Choroid plexus epithelial cell (primary cell): ENCODE data around the gene TGFBR3L.
"Not testable (repeated sequence)": the region's sequence is repeated elsewhere in the genome, so short reads cannot be mapped to it uniquely, and the experiment has no call there.

Source experiments
- DNase-seq: peaks from one replicate; pipeline ENCODE4 v3.0.0-alpha.2; 2010; ENCODE audit warnings: low read depth
- H3K4me3 ChIP-seq: 2 replicates; pipeline ENCODE4 v1.5.1; 2011; ENCODE audit warnings: low read depth, mild to moderate bottlenecking, control low read depth, low read length, moderate library complexity
- TF ChIP-seq, protein P1 (sequence below): conservative IDR thresholded peaks from 2 replicates; pipeline ENCODE4 v1.5.1; 2011; ENCODE audit warnings: low read depth, mild to moderate bottlenecking, control low read depth, inconsistent platforms, low read length, moderate library complexity

The TGFBR3L gene

DNA sequence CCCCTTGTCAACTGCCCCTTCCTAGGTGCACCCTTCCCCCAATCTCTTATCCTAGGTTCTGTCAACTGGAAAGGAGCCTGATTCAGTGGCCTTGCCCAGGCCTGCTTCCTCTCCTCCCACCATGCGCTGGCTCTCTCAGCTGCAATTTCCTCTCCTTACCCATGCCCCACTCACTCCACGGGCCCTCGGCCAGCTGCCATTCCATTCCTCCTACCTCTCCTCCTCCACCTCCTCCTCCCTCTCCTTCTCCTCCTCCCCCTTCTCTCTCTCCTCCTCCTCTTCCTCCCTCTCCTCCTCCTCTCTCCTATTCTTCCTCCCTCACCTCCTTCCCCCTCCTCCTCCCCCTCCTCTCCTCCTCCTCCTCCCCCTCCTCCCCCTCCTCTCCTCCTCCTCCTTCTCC lies 38.4 kb downstream of the TGFBR3L start:
- H3K4me3 ChIP-seq, result no peak overlapping the region
- peak; percentile 31 for DNase-seq
- TF ChIP-seq, protein P1, sequence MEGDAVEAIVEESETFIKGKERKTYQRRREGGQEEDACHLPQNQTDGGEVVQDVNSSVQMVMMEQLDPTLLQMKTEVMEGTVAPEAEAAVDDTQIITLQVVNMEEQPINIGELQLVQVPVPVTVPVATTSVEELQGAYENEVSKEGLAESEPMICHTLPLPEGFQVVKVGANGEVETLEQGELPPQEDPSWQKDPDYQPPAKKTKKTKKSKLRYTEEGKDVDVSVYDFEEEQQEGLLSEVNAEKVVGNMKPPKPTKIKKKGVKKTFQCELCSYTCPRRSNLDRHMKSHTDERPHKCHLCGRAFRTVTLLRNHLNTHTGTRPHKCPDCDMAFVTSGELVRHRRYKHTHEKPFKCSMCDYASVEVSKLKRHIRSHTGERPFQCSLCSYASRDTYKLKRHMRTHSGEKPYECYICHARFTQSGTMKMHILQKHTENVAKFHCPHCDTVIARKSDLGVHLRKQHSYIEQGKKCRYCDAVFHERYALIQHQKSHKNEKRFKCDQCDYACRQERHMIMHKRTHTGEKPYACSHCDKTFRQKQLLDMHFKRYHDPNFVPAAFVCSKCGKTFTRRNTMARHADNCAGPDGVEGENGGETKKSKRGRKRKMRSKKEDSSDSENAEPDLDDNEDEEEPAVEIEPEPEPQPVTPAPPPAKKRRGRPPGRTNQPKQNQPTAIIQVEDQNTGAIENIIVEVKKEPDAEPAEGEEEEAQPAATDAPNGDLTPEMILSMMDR, result no peak

DNA sequence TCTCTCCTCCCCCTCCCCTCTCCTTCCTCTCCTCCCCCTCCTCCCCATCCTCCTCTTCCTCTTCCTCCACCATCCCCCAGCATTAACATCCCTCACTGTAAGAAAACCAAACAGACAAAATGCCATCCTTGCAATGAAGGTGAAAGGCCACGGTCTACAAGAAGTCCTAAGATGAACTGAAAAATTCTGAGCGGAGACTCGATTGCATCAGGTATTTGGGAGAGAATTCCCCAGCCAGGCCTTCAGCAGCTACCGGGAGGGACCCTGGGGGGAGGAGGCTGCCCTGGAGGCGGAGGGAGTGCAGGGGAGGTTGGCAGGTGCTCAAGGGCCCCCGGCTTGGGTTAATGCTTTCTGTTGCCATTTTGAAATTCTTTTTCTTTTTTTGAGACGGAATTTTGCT lies 38.9 kb downstream of the TGFBR3L start:
- no peak for DNase-seq
- TF ChIP-seq, protein P1, result no peak

DNA sequence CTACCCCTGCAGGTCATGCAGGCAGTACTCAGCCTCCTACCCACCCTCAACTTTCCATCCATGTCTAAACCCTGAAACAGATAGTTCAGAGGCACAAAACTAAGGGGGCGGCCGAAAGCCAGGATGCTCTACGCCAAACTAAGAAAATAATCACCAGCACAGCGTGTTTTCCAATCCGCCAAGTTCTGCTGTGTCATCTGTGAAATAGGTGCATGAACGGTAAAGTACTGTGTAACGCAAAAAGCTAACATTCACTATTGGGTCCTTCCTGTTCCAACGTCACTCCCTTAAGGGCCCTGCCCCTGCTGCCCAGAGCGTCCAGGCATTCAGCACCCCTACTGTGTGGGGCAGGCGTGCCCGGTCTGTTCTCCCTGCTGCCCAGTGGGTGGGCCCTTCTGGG lies 41.1 kb downstream of the TGFBR3L start:
- no peak for DNase-seq
- TF ChIP-seq, protein P1, result no peak
- no peak overlapping the region for H3K4me3 ChIP-seq

More for the DNA sequence above, 38.9 kb downstream of the TGFBR3L start:
- no peak overlapping the region for H3K4me3 ChIP-seq

DNA sequence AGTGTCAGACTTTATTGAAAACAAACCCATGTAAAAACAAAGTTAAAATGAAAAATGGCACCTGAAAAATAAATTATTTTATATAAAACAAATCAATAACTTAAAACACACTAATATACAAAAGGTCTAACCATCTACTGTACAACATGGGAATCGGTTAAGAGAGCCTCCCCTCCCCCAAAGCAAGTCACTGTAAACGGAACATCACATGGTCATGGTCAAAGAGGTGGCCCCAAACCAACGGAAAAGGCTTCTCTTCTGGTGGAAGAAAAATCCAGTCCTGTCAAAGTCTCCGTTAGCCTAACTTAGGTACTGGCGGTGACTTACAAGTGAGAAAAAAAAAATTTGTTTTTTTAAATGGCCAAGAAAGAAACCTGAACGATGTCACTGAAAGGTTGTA lies 44.6 kb downstream of the TGFBR3L start:
- H3K4me3 ChIP-seq, result no peak overlapping the region
- DNase-seq, result no peak
- TF ChIP-seq, protein P1, result no peak

DNA sequence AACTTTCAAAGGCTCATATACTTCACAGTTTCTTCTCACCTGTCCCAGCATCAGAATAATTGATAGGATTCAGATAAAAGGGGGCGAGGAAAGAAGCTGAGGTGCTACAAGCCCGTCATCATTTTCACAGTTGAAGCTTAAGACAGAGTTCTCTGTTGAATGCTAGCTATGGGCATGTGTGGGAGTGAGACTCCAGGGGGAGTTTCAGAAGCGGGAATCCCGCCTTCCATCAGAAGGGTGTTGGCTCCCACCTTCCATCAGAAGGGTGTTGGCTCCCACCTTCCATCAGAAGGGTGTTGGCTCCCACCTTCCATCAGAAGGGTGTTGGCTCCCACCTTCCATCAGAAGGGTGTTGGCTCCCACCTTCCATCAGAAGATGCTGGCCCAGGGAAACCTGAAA lies 46.5 kb downstream of the TGFBR3L start:
- DNase-seq, H3K4me3 ChIP-seq: not testable (repeated sequence)

DNA sequence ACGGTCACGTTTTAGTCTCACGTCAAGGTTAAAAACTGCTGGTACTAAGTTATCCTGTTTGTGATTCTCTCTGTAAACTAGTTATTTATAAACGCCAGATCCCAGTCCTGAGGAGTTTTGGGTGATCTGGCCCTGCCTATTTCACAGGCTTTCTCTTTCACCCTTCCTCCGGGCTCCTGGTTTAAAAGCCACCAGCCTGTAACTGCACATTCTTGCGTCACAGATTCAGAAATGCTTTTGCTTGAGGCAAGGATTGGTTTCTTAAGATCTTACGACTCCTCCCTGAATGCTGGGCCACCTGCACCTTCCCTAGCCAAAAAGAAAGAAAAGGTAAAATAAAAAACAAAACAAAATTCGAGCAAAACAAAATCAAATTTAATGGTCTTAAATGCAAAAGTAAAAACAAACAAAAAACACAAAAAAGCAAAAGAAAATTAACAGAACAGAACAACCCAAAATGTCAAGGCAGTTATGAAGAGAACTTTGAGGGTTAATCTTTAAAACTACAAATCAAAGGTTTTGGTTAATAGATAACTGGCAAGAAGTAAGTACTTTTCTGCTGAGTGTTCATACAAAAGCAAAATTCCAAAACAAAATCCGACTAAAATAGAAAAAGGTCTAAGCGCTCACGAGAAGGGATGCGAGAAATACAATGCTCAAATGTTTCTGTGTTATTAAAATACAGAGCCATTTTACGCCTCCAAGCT lies 47.4 kb downstream of the TGFBR3L start:
- no peak for DNase-seq
- no peak overlapping the region for H3K4me3 ChIP-seq
- TF ChIP-seq, protein P1, result no peak

DNA sequence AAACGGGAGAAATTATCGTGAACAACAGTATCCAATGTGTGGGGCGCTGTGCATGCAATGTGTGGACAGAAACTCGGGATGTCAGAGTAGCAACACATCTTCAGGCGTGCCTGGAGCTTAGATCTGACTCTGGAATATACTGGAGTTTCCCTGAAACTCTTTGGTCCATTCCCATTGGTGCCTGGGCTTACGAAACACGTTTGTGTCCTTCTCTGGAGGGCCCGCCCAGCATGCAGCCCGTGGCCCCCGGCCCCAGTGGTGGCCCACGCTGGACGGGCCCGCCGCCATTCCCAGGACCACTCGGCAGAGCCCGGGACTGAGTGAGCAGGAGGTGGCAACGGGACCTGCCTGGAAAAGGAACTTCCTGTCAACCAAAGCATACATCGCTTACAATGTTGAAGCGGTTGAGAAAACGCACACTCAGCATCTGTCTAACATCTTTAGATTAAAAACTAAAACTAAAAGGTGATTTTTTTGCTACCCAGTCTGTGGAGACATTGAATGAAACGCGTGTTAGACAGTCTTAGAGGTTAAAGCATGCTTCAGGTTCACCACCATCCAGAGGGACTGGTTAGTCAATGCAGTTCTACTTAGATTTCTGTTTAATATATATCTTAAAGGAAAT lies 48.1 kb downstream of the TGFBR3L start:
- DNase-seq, result no peak
- TF ChIP-seq, protein P1, result no peak
- H3K4me3 ChIP-seq, result no peak overlapping the region
